ENCODE measurements around the gene MOB3A.

- TF ChIP-seq CTCF (IDR thresholded peaks at IDR 0.05 in 4 of 5, conservative IDR thresholded peaks at IDR 0.05 in 1 of 5) (no peak), POLR2A (IDR thresholded peaks at IDR 0.05) (peak in 1 of 2 donors; percentile 29)
Observed at GRCh38 chr19:2039959-2040646, 56.0 kb downstream of the MOB3A start.
